GM21447 (cell line): ENCODE data around the gene CASQ2.

Source experiments
- ATAC-seq: cut with Tn5 transposase; IDR thresholded peaks from one replicate; pipeline ENCODE4 v1.9.1; 2021; ENCODE audit not compliant: unreplicated experiment

Gene CASQ2

GRCh38 chr1:115702959-115703358 lies 65.6 kb downstream of the CASQ2 start:
- no peak for ATAC-seq

- ATAC-seq: no peak
Observed at GRCh38 chr1:115701090-115701489, 67.4 kb downstream of the CASQ2 start.

- no peak for ATAC-seq
Observed at GRCh38 chr1:115697619-115698018, 70.9 kb downstream of the CASQ2 start.

- no peak for ATAC-seq
Observed at GRCh38 chr1:115694805-115695204, 73.7 kb downstream of the CASQ2 start.

- no peak for ATAC-seq
Observed at GRCh38 chr1:115692224-115692623, 76.3 kb downstream of the CASQ2 start.

- ATAC-seq: no peak
Observed at GRCh38 chr1:115690972-115691371, 77.5 kb downstream of the CASQ2 start.

GRCh38 chr1:115687744-115688143 lies 80.8 kb downstream of the CASQ2 start:
- no peak for ATAC-seq

GRCh38 chr1:115685029-115685705 lies 83.3 kb downstream of the CASQ2 start:
- ATAC-seq: no peak

- no peak for ATAC-seq
Observed at GRCh38 chr1:115682792-115683191, 85.7 kb downstream of the CASQ2 start.

- no peak for ATAC-seq
Observed at GRCh38 chr1:115680730-115681111, 87.8 kb downstream of the CASQ2 start.

GRCh38 chr1:115679141-115679611 lies 89.3 kb downstream of the CASQ2 start:
- ATAC-seq: no peak

- ATAC-seq: no peak
Observed at GRCh38 chr1:115678141-115678540, 90.4 kb downstream of the CASQ2 start.

- no peak for ATAC-seq
Observed at GRCh38 chr1:115677565-115677964, 90.9 kb downstream of the CASQ2 start.

- ATAC-seq: no peak
Observed at GRCh38 chr1:115677182-115677555, 91.3 kb downstream of the CASQ2 start.

- no peak for ATAC-seq
Observed at GRCh38 chr1:115676498-115677181, 91.9 kb downstream of the CASQ2 start.

GRCh38 chr1:115672224-115673009 lies 96.1 kb downstream of the CASQ2 start:
- no peak for ATAC-seq

- no peak for ATAC-seq
Observed at GRCh38 chr1:115671176-115671934, 97.2 kb downstream of the CASQ2 start.

GRCh38 chr1:115670476-115671175 lies 97.9 kb downstream of the CASQ2 start:
- ATAC-seq: no peak

GRCh38 chr1:115669886-115670285 lies 98.6 kb downstream of the CASQ2 start:
- no peak for ATAC-seq

GRCh38 chr1:115669002-115669673 lies 99.4 kb downstream of the CASQ2 start:
- no peak for ATAC-seq
